K562 (cell line): ENCODE data around the gene A1BG. TPM values are rescaled to one million over a fixed set of nuclear protein-coding genes. Genes with fewer than 3 reads are reported as not detected.

Experiments
- BRD4 ChIP-seq: fragments of 200-600 bp; sonication (generic); IDR thresholded peaks from 2 replicates; pipeline ENCODE4 v1.6.1; 2017; ENCODE audit warnings: inconsistent platforms
- CC2D1A ChIP-seq: fragments of 450-650 bp; IDR thresholded peaks from 2 replicates; pipeline ENCODE4 v1.6.1; 2017; ENCODE audit warnings: mild to moderate bottlenecking
- FIP1L1 ChIP-seq: fragments of 200-400 bp; formaldehyde crosslinking; IDR thresholded peaks from 2 replicates; pipeline ENCODE4 v1.6.1; 2018; ENCODE audit warnings: mild to moderate bottlenecking, low read depth, low read length; ENCODE audit not compliant: poor library complexity, severe bottlenecking
- GABPA ChIP-seq: fragments of 200-800 bp; sonication (Bioruptor generic); conservative IDR thresholded peaks from 2 replicates; pipeline ENCODE4 v1.6.1; 2016; ENCODE audit warnings: low read depth, missing genetic modification characterization, missing compliant biosample characterization
- KAT2B ChIP-seq: IDR thresholded peaks from one replicate; pipeline ENCODE4 v1.6.1; 2012; ENCODE audit warnings: low read depth, mild to moderate bottlenecking, control low read depth, inconsistent platforms, low read length, moderate library complexity
- KDM2B ChIP-seq: fragments of 250-450 bp; sonication (Bioruptor Pico); IDR thresholded peaks from 2 replicates; pipeline ENCODE4 v1.8.0; 2021; ENCODE audit warnings: mild to moderate bottlenecking, moderate library complexity
- NFXL1 ChIP-seq: fragments of 450-650 bp; formaldehyde crosslinking; IDR thresholded peaks from 2 replicates; pipeline ENCODE4 v1.4.0; 2021; ENCODE audit warnings: mild to moderate bottlenecking
- RBBP5 ChIP-seq: fragments of 200-600 bp; sonication (generic); IDR thresholded peaks from 2 replicates; pipeline ENCODE4 v1.6.1; 2012; ENCODE audit warnings: borderline replicate concordance, mild to moderate bottlenecking, low read length, control low read depth, inconsistent platforms; ENCODE audit not compliant: insufficient read depth, poor library complexity, severe bottlenecking
- RBM39 ChIP-seq: fragments of 200-400 bp; formaldehyde crosslinking; optimal IDR thresholded peaks from 2 replicates; pipeline ENCODE3; 2018; ENCODE audit warnings: low read depth, low read length
- SFPQ ChIP-seq: fragments of 200-400 bp; formaldehyde crosslinking; IDR thresholded peaks from 2 replicates; pipeline ENCODE4 v1.6.1; 2017; ENCODE audit warnings: mild to moderate bottlenecking, low read depth, low read length, moderate library complexity
- SRSF7 ChIP-seq: fragments of 200-400 bp; formaldehyde crosslinking; optimal IDR thresholded peaks from 2 replicates; pipeline ENCODE3; 2017; ENCODE audit warnings: mild to moderate bottlenecking, low read depth, low read length
- ZBTB49 ChIP-seq: sonication (generic); formaldehyde crosslinking; IDR thresholded peaks from 2 replicates; pipeline ENCODE4 v1.8.0; 2022; ENCODE audit warnings: missing genetic modification reagents, mild to moderate bottlenecking, borderline replicate concordance
- ZBTB5 ChIP-seq: fragments of 450-650 bp; IDR thresholded peaks from 2 replicates; pipeline ENCODE4 v1.6.1; 2017; ENCODE audit warnings: antibody characterized with exemption
- ZBTB8A ChIP-seq: fragments of 450-650 bp; IDR thresholded peaks from 2 replicates; pipeline ENCODE4 v1.6.1; 2018; ENCODE audit warnings: mild to moderate bottlenecking, moderate library complexity; ENCODE audit not compliant: partially characterized antibody
- ZNF324 ChIP-seq: fragments of 250-450 bp; sonication (Bioruptor Pico); IDR thresholded peaks from 2 replicates; pipeline ENCODE4 v1.4.0; 2020; ENCODE audit warnings: mild to moderate bottlenecking
- ZNF395 ChIP-seq: fragments of 200-800 bp; sonication (Bioruptor generic); IDR thresholded peaks from 2 replicates; pipeline ENCODE4 v1.6.1; 2017; ENCODE audit warnings: missing genetic modification characterization, missing compliant biosample characterization
- ZNF644 ChIP-seq: fragments of 200-800 bp; sonication (Bioruptor generic); IDR thresholded peaks from 2 replicates; pipeline ENCODE4 v1.6.1; 2016; ENCODE audit warnings: low read depth, missing genetic modification characterization, missing compliant biosample characterization
- ZNF766 ChIP-seq: fragments of 200-800 bp; sonication (Bioruptor generic); conservative IDR thresholded peaks from 2 replicates; pipeline ENCODE4 v1.6.1; 2016; ENCODE audit warnings: missing genetic modification characterization, missing compliant biosample characterization
- ZZZ3 ChIP-seq: fragments of 450-650 bp; IDR thresholded peaks from 2 replicates; pipeline ENCODE4 v1.6.1; 2016; ENCODE audit warnings: antibody characterized with exemption, mild to moderate bottlenecking, moderate library complexity
- polyA plus RNA-seq, 8 experiments: library from polyadenylated mRNA; depleted of rRNA in 4 of 8; stranded (reverse) in 5 of 8; unstranded in 3 of 8; fragments of >200 nt; fragmentation: Nextera tagmentation in 2 of 8; fragmentation: Illumina TruSeq in 1 of 8; extraction: Ambion mirVana in 2 of 8; extraction: Trizol in 1 of 8; gene quantifications; 2 replicates each; pipeline versions ENCODE4 v1.2.1 to v1.2.3, GENCODE V29; 2011 to 2014; ENCODE audit warnings: inconsistent platforms in 1 of 8, missing spikeins in 1 of 8
- total RNA-seq, 7 experiments: library from RNA; depleted of rRNA in 6 of 7; stranded (reverse); fragments of >200 nt in 6 of 7; fragmentation: Illumina TruSeq in 2 of 7; extraction: Trizol in 2 of 7; gene quantifications; 2 replicates each; pipeline versions ENCODE4 v1.2.1 to v1.2.3, GENCODE V29; 2011 to 2021; ENCODE audit warnings: low replicate concordance in 1 of 7

The A1BG gene
- total and polyA plus RNA-seq, 9 of the 15 experiments (the other 6 are each of a cell fraction or from before 2014, with no cell fraction given) = 0.10 to 19.8 (median 2.6) TPM

- TF ChIP-seq ZBTB49 (CRISPR knock-in tag) (no peak), RBBP5 (peak; percentile 64), KAT2B (no peak), SFPQ (no peak), RBM39 (no peak), ZBTB8A (no peak), BRD4 (0 out of 2 replicates have a peak, but pooled peaks have one; percentile 25), ZNF395 (peak; percentile 75), ZNF324 (no peak), ZZZ3 (0 out of 2 replicates have a peak, but pooled peaks have one; percentile 36), CC2D1A (peak; percentile 50; the same call in 1 of the 2 replicates), ZNF644 (tag) (no peak), ZBTB5 (no peak), SRSF7 (no peak), NFXL1 (CRISPR knock-in tag) (no peak), ZNF766 (CRISPR knock-in tag) (no peak), FIP1L1 (peak; percentile 70), GABPA (tag) (peak; percentile 98), KDM2B (CRISPR knock-in tag) (no peak)
Observed at GRCh38 chr19:58362272-58362994, 9.1 kb upstream of the A1BG start, which contains the start of gene ZNF497 (continued).
